RWPE2 (cell line): ENCODE results near the gene UBE3C.

Source experiments
- ATAC-seq: fragments of 200-7000 bp; cut with Tn5 transposase; 3 replicates; pipeline ENCODE4 v1.9.1; 2021; ENCODE audit warnings: low read depth
- DNase-seq: peaks from one replicate; pipeline ENCODE4 v3.0.0-alpha.2; 2020; ENCODE audit warnings: low spot score
- H3K27ac ChIP-seq: fragments of 450-650 bp; 2 replicates; pipeline ENCODE4 v1.5.1; 2017; ENCODE audit warnings: mild to moderate bottlenecking; ENCODE audit not compliant: poor library complexity, severe bottlenecking
- H3K27me3 ChIP-seq: fragments of 250-450 bp; sonication (Bioruptor Pico); 2 replicates; pipeline ENCODE4 v1.5.1; 2021; ENCODE audit warnings: mild to moderate bottlenecking, moderate library complexity; ENCODE audit not compliant: insufficient read depth, poor library complexity, severe bottlenecking
- H3K36me3 ChIP-seq: fragments of 250-450 bp; sonication (Bioruptor Pico); 2 replicates; pipeline ENCODE4 v1.5.1; 2020; ENCODE audit warnings: low read depth, mild to moderate bottlenecking, moderate library complexity
- H3K4me1 ChIP-seq: fragments of 250-450 bp; sonication (Bioruptor Pico); 2 replicates; pipeline ENCODE4 v1.5.1; 2021; ENCODE audit warnings: mild to moderate bottlenecking, moderate library complexity; ENCODE audit not compliant: insufficient read depth, poor library complexity, severe bottlenecking
- H3K4me3 ChIP-seq: fragments of 250-450 bp; sonication (Bioruptor Pico); 2 replicates; pipeline ENCODE4 v1.5.1; 2021; ENCODE audit warnings: mild to moderate bottlenecking, moderate library complexity; ENCODE audit not compliant: severe bottlenecking
- H3K9me3 ChIP-seq: fragments of 250-450 bp; sonication (Bioruptor Pico); 2 replicates; pipeline ENCODE4 v1.5.1; 2021; ENCODE audit warnings: mild to moderate bottlenecking, moderate library complexity; ENCODE audit not compliant: severe bottlenecking
- CTCF ChIP-seq: fragments of 450-650 bp; IDR thresholded peaks from one replicate; pipeline ENCODE4 v1.5.1; 2017; ENCODE audit warnings: mild to moderate bottlenecking, moderate library complexity; ENCODE audit not compliant: poor library complexity, severe bottlenecking

The UBE3C gene

DNA sequence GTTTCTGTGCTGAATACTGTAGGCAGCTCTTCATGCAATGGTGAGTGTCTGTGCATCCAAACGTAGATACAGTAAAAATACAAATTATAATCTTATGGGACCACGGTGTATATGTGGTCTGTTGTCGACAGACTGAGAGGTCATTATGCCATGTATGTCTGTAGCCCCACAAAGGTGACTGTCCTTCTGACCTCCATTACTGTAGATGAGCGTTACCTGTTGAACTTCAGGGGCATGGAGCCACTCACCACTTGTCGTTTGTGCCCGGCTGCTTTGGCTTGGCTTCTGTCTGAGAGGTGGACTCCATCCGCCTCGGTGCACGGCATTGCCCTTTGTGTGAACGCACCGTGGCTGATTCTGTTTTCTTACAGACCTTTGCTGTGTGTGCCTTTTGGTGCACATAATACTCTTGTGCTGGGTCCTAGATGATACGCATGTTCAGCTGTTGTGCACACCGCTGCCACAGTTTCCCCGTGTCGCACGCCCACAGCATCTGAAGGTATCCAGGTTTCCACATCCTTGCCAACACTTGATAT lies 2.9 kb downstream of the UBE3C start:
- H3K4me3 ChIP-seq, result no peak overlapping the region
- DNase-seq, result no peak
- H3K4me1 ChIP-seq, result peaks cover 14% of the 10 kb centered on the region
- no peaks in the 10 kb centered on the region for H3K27me3 ChIP-seq
- ATAC-seq, result no peak
- no peak for TF ChIP-seq CTCF
- H3K36me3 ChIP-seq, result peaks cover 60% of the 10 kb centered on the region
- H3K27ac ChIP-seq, result no peak overlapping the region
- H3K9me3 ChIP-seq, result no peaks in the 10 kb centered on the region

GRCh38 chr7:157143788-157144187 lies 5.1 kb downstream of the UBE3C start:
- no peak for TF ChIP-seq CTCF
- DNase-seq (no peak), ATAC-seq (no peak)
- Histone ChIP-seq H3K27me3 (no peaks in the 10 kb centered on the region), H3K4me3 (no peak overlapping the region), H3K27ac (no peak overlapping the region), H3K9me3 (no peaks in the 10 kb centered on the region), H3K4me1 (peaks cover 6% of the 10 kb centered on the region), H3K36me3 (peaks cover 69% of the 10 kb centered on the region)

DNA sequence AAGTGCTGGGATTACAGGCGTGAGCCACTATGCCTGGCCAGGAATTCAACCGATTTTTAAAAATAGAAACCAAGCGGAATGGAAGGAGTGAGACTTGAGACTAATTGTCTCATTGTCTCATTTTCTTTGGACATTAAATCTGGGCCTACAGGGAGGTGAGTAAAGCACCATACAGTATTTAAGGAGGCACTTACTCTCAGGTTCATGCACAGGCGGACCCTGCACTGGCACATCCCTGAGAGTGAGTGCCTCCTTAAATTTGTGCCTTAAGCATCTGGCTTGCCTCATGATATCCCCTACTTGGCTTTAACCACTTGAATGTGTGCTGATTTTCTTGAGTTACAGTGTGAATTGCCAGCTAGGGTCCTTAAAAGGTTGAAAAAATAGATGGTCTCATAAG lies 10.6 kb downstream of the UBE3C start:
- H3K4me1 ChIP-seq, result peaks cover 4% of the 10 kb centered on the region
- H3K9me3 ChIP-seq, result no peaks in the 10 kb centered on the region
- no peaks in the 10 kb centered on the region for H3K27me3 ChIP-seq
- no peak for TF ChIP-seq CTCF
- no peak overlapping the region for H3K4me3 ChIP-seq
- H3K27ac ChIP-seq, result no peak overlapping the region
- peaks cover 26% of the 10 kb centered on the region for H3K36me3 ChIP-seq
- ATAC-seq, result no peak
- DNase-seq, result no peak

- ATAC-seq, result no peak
These were observed 12.2 kb downstream of the UBE3C start for GRCh38 chr7:157150882-157151281.

More at GRCh38 chr7:157150882-157151281, 12.2 kb downstream of the UBE3C start:
- Histone ChIP-seq H3K4me3 (no peak overlapping the region), H3K27me3 (no peaks in the 10 kb centered on the region), H3K9me3 (no peaks in the 10 kb centered on the region), H3K27ac (no peak overlapping the region), H3K36me3 (peaks cover 24% of the 10 kb centered on the region), H3K4me1 (peaks cover 4% of the 10 kb centered on the region)
- no peak for TF ChIP-seq CTCF
- DNase-seq, result no peak
